HL-60 (cell line): ENCODE measurements around the gene DCC.

Experiments used
- DNase-seq, 2 experiments: peaks; one replicate each; pipeline ENCODE4 v3.0.0-alpha.2; 2010 to 2020; ENCODE audit warnings: low read depth in 1 of 2, low spot score in 1 of 2
- H3K27ac ChIP-seq: fragments of 250-450 bp; sonication (Bioruptor Pico); replicated peaks from 2 replicates; pipeline ENCODE4 v1.5.1; 2020; ENCODE audit warnings: mild to moderate bottlenecking, moderate library complexity
- H3K27me3 ChIP-seq: fragments of 250-450 bp; sonication (Bioruptor Pico); 2 replicates; pipeline ENCODE4 v1.5.1; 2021; ENCODE audit warnings: mild to moderate bottlenecking, moderate library complexity; ENCODE audit not compliant: insufficient read depth, poor library complexity, severe bottlenecking
- H3K4me3 ChIP-seq: replicated peaks from 2 replicates; pipeline ENCODE4 v1.5.1; 2011; ENCODE audit warnings: mild to moderate bottlenecking, control low read depth, low read length; ENCODE audit not compliant: insufficient read depth
- CTCF ChIP-seq: IDR thresholded peaks from one replicate; pipeline ENCODE4 v1.5.1; 2011; ENCODE audit warnings: low read length, control low read depth, inconsistent platforms; ENCODE audit not compliant: insufficient read depth
- GABPA ChIP-seq: IDR thresholded peaks from 2 replicates; pipeline ENCODE4 v1.6.1; 2012; ENCODE audit warnings: low read depth
- POLR2AphosphoS5 ChIP-seq: IDR thresholded peaks from 2 replicates; pipeline ENCODE4 v1.6.1; 2012; ENCODE audit warnings: low read depth
- REST ChIP-seq: IDR thresholded peaks from 2 replicates; pipeline ENCODE4 v1.6.1; 2012; ENCODE audit warnings: low read depth; ENCODE audit not compliant: insufficient replicate concordance
- SPI1 ChIP-seq: IDR thresholded peaks from 2 replicates; pipeline ENCODE4 v1.6.1; 2012; ENCODE audit warnings: low read depth, mild to moderate bottlenecking, borderline replicate concordance

Gene DCC

DNA sequence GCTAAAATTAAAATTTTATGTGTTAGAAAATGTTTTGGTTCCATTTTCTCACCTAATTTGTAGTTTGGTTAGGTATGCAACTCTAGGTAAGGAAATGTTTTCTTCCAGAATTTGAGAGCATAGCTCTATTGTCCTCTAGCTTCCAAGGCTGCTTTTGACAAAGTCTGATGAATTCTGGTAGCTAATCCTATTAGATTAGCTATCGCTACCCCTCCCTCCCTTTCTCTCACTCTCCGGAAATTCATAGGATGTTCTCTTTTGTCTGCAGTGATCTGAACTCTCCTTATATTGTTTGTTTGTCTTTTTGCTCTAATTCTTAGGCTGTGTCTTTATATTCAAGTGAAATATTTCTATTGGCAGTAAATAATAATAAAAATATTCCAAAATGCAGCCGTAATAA is 382.9 kb downstream of the DCC start:
- TF ChIP-seq CTCF (no peak), GABPA (no peak), REST (no peak), SPI1 (no peak)
- H3K27me3 ChIP-seq, result no peaks in the 10 kb centered on the region

GRCh38 chr18:52723550-52723970 is 383.6 kb downstream of the DCC start:
- no peak for DNase-seq
- no peak overlapping the region for H3K4me3 ChIP-seq
- TF ChIP-seq CTCF (no peak), REST (no peak), GABPA (no peak), SPI1 (no peak), POLR2AphosphoS5 (no peak)
- no peaks in the 10 kb centered on the region for H3K27me3 ChIP-seq
- H3K27ac ChIP-seq, result no peak overlapping the region

More for the DNA sequence above, 382.9 kb downstream of the DCC start:
- Histone ChIP-seq H3K4me3 (no peak overlapping the region), H3K27ac (no peak overlapping the region)
- no peak for DNase-seq

GRCh38 chr18:52730972-52731619 is 391.1 kb downstream of the DCC start:
- TF ChIP-seq REST, result no peak
- TF ChIP-seq SPI1, result no peak
- TF ChIP-seq POLR2AphosphoS5, result no peak
- no peak for TF ChIP-seq CTCF
- Histone ChIP-seq H3K27me3 (peaks cover 2% of the 10 kb centered on the region), H3K4me3 (no peak overlapping the region), H3K27ac (no peak overlapping the region)
- no peak for DNase-seq
